Measurements from ENCODE around the gene HSPBP1. TPM values are rescaled to one million over a fixed set of nuclear protein-coding genes. Genes with fewer than 3 reads are reported as not detected.

The HSPBP1 gene
- total RNA-seq, 1 donor from 2014 or later = 19.0 TPM

DNA sequence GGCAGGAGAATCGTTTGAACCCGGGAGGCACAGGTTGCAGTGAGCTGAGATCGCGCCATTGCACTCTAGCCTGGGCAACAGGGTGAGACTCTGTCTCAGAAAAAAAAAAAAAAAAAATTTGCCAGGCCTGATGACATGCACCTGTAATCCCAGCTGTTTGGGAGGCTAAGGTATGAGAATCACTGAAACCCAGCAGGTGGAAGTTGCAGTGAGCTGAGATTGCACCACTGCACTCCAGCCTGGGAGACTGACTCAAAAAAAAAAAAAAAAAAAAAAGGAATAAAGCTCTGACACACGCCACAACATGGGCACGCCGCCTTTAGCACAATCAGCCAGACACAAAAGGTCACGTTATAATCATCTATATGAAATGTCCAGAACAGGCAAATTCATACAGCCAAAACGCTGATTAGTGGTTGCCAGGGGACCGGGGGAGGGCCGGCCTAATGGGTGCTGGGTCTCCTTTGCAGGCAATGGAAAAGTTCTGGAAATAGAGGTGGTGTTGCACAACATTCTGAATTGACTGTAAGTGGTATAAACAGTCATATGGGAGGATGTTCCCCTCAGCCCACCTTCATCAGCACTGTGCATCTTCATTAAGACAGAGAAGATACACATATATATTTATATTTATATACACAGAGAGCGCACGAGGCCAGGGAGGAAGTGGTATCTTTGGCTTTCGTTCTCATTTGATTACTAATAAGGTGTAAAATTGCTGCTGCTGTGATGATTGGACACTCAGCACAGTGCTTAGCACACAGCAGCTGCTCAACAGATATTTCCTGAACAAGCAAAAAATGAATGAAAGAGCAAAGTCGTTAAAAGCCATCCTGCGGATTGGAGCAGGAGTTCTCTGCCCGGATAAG lies 3.8 kb downstream of the HSPBP1 start:
- no peak for DNase-seq (ENCODE audit: low read depth in 2 of 2)

GRCh38 chr19:55273978-55274707 lies 5.8 kb downstream of the HSPBP1 start:
- DNase-seq (ENCODE audit: low read depth in 2 of 2) = no peak

GRCh38 chr19:55272142-55272541 lies 7.8 kb downstream of the HSPBP1 start:
- no peak for DNase-seq (ENCODE audit: low read depth in 2 of 2)

- DNase-seq (ENCODE audit: low read depth in 2 of 2) = no peak
These were observed 9.6 kb downstream of the HSPBP1 start for GRCh38 chr19:55270172-55270942.

GRCh38 chr19:55269299-55269698 lies 10.6 kb downstream of the HSPBP1 start:
- no peak for DNase-seq (ENCODE audit: low read depth in 2 of 2)

- no peak for DNase-seq (ENCODE audit: low read depth in 2 of 2)
These were observed 13.1 kb downstream of the HSPBP1 start for GRCh38 chr19:55266840-55267239.

DNA sequence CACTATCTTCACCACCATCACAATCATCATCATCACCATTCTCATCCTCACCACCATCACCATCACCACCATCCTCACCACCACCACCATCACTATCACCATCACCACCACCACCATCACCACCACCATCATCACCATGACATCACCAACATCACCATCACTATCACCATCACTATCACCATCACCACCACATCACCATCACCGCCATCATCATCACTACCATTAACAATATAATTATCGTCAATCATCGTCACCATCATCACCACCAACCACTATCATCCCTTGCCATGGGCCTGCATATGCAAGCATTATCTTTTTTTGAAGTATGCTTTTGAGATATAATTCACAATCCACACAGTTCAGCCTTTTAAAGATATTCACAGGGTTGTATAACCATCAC lies 13.5 kb downstream of the HSPBP1 start:
- no peak for DNase-seq (ENCODE audit: low read depth in 2 of 2)

DNA sequence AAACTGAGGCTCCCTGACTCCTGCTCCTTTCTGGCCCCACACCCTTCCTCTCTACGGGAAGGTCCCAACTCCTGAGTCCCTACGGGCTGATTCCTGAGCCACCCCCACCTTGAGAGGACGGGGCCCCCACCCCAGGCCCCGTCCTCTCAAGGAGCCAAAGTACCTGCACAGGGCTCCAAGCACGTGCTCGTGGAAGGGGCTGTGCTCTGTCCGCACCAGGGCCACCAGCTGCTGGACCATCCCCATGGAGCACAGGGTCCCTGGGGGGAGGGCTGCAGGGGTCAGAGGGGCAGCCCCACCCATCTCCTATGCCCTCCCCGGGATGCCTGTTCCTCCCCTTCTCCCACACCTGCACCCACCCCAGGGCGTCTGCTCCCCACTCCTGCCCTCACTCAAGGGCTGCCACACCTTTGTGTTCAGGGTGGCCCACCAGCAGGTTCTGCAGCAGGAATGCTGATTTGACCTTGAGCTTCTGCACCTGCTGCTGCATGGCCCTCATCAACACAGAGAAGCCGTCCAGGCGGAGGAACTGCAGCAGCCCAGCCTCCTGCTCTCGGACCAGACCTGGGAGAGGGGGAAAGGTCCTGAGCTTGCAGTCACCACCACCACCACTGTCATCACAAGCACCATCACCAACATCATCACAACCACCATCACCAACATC lies 14.1 kb downstream of the HSPBP1 start:
- DNase-seq (ENCODE audit: low read depth in 2 of 2) = no peak

DNA sequence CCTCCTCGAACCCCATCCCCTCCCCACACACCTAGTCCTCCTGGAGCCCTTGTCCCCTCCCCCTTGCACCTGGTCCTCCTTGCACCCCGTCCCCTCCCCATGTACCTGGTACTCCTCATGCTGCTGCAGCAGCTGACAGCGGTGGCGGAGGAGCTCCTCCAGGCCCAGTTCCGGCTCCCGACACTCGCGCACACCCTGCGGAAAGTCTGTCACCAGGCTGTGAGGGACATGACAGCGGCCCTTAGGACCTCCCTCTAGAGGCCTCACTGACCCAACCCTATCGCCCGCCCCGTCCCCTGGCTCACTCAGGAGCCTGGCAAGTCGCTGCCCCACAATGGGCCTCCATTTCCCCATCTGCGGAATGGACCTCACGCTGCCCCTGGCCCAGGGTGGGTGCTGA lies 14.7 kb downstream of the HSPBP1 start:
- DNase-seq (ENCODE audit: low read depth in 2 of 2) = no peak

DNA sequence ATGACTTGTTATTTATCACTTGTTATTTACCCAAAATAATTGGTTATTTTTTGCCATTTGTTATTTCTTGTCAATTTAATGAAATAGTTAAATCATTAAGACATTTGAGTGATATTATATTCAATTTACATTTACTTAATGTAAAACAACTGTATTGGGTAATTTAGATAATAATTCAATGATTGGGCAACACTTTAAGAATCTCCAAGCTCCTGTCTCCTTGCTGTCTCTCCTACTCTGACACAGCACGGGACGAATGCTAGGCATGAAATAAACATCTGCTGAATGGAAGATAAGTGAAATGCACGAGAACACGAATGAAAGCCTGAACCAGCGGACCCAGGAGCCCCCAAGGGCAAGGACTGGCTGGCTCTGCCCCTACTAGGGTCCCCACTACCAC lies 15.4 kb downstream of the HSPBP1 start:
- no peak for DNase-seq (ENCODE audit: low read depth in 2 of 2)

- no peak for DNase-seq (ENCODE audit: low read depth in 2 of 2)
These were observed 17.6 kb downstream of the HSPBP1 start for GRCh38 chr19:55262359-55262758.

GRCh38 chr19:55261671-55262126 lies 18.2 kb downstream of the HSPBP1 start:
- no peak for DNase-seq (ENCODE audit: low read depth in 2 of 2)

GRCh38 chr19:55259540-55260210 lies 20.2 kb downstream of the HSPBP1 start:
- DNase-seq (ENCODE audit: low read depth in 2 of 2) = no peak

DNA sequence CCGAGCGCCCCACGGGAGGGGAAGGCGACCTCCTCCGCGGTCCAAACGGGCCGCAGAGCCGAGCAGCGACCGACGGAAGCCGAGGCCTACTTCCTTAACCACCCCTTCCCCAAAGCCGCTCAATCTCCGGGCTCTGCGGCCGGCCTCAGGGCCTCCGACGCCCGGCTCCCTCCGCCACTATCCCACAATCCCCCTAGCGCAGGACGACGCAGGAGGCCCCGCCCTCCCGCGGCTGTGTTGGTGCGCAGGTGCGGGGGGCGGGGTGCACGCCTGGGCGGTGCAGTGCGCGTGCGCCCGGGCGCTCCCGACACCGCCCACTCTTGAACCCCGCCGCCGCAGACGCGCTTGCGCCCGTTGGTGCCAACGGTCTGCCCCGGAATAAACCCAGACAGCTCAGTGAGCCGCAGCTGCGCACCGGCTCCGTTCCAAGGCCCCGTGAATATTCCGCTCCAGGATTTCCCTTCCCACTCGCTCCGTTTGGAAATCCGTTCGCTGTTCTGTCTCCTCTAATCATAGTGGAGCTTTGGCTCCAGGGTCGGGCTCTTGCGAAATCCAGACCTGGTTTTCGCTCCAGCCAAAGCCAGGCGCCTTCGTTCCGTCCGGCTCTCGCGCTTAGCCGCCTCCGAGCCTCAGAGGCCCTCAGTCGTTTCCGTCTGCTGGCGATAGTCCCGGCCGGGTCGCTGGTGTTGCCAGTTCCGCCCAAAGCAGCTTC lies 20.9 kb downstream of the HSPBP1 start, which contains the start of gene PPP6R1:
TSS of gene PPP6R1 (minus strand) at position 190 of the 712 bp plus-strand sequence. CDS start 11,914 bp downstream, outside the sequence.
- DNase-seq (ENCODE audit: low read depth in 2 of 2) = peak; percentile 100

DNA sequence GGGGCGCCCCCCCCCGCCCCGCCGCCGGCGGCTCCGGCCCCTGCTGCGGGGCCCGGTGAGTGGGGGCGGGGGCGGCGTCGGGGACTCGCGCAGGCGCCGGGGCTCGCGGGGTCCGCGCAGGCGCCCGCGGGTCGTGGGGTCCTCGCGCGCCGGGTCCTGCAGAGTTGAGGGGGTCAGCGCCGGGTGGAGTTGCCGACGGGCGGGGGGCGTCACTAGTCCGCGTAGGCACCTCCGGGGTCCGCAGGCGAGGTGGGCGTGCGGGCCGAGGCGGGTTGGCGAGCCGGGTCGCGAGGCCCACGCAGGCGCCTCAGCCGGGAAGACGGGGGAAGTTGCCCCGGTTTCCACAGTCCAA lies 21.5 kb downstream of the HSPBP1 start:
- DNase-seq (ENCODE audit: low read depth in 2 of 2) = no peak

GRCh38 chr19:55257461-55258420 lies 22.2 kb downstream of the HSPBP1 start:
- peak; percentile 17 for DNase-seq (ENCODE audit: low read depth in 2 of 2)

DNA sequence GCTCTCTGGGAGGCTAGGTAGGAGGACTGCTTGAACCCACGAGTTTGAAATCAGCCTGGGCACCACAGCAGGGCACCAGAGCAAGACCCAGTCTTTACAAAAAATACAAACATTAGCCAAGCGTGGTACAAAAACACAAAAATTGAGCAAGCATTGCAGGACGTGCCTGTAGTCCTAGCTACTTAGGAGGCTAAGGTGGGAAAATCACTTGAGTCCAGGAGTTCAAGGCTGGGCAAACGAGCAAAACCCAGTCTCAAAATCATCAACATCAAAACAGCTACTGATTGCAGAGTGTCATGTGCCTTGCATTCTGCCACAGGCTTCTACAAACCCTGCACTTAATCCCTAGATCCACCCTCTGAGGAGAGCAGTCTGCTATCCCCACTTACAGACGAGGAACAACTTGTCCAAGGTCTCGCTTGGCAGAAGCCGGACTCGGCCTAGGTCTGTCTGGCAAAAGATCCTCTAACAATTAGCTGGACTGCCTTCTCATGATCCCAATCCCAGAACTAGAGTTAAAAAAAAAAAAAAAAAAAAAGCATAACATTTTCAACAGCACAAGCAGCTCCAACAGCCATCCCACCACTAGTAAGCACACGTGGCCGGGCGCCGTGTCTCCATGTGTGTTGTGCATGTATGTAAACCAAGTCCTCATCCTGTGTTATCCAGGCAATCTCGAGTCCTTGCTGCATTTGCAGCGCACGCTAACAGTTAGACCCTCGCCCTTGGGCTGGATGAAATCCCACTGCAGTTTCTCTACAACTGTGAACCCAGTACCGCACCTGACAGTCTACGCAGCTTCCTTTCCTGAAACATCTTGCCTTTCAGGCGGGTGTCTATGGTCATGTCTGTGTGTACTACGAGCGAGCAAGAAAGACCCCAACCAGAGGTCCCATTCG lies 23.1 kb downstream of the HSPBP1 start:
- peak in 1 of 2 donors; percentile 11 for DNase-seq (ENCODE audit: low read depth in 2 of 2)
